Stimulated activated CD8-positive, alpha-beta memory T cell treated with anti-CD3 and anti-CD28 coated beads, Interleukin-7, amount 100 ng/mL, for 1 hour (primary cell): ENCODE measurements around the gene KIAA0232.

Experiments
- DNase-seq, 2 donors: peaks; one replicate each; pipeline ENCODE4 v3.0.0-alpha.2; 2020; ENCODE audit warnings: low read depth in 2 of 2

The KIAA0232 gene

GRCh38 chr4:6849691-6850090 lies 67.2 kb downstream of the KIAA0232 start:
- DNase-seq: no peak

- no peak for DNase-seq
Observed at GRCh38 chr4:6851431-6851830, 68.9 kb downstream of the KIAA0232 start.

- DNase-seq: no peak
Observed at GRCh38 chr4:6851962-6852361, 69.4 kb downstream of the KIAA0232 start.

- DNase-seq: no peak
Observed at GRCh38 chr4:6852582-6852981, 70.1 kb downstream of the KIAA0232 start.

- no peak for DNase-seq
Observed at GRCh38 chr4:6854098-6854744, 71.7 kb downstream of the KIAA0232 start.

- no peak for DNase-seq
Observed at GRCh38 chr4:6855692-6856297, 73.3 kb downstream of the KIAA0232 start.

- no peak for DNase-seq
Observed at GRCh38 chr4:6856391-6856790, 73.9 kb downstream of the KIAA0232 start.

- DNase-seq: no peak
Observed at GRCh38 chr4:6857009-6857882, 74.7 kb downstream of the KIAA0232 start.

- DNase-seq: no peak
Observed at GRCh38 chr4:6858997-6859396, 76.5 kb downstream of the KIAA0232 start.

GRCh38 chr4:6859543-6859942 lies 77.0 kb downstream of the KIAA0232 start:
- DNase-seq: no peak

GRCh38 chr4:6868386-6868785 lies 85.9 kb downstream of the KIAA0232 start:
- no peak for DNase-seq

- no peak for DNase-seq
Observed at GRCh38 chr4:6869944-6870343, 87.4 kb downstream of the KIAA0232 start.

GRCh38 chr4:6873291-6873690 lies 90.8 kb downstream of the KIAA0232 start:
- no peak for DNase-seq

- DNase-seq: peak; percentile 62 to 69
Observed at GRCh38 chr4:6873792-6874461, 91.4 kb downstream of the KIAA0232 start.

- DNase-seq: no peak
Observed at GRCh38 chr4:6874981-6875380, 92.5 kb downstream of the KIAA0232 start.

GRCh38 chr4:6875431-6875831 lies 92.9 kb downstream of the KIAA0232 start:
- no peak for DNase-seq

- DNase-seq: no peak
Observed at GRCh38 chr4:6876440-6876839, 93.9 kb downstream of the KIAA0232 start.

- DNase-seq: no peak
Observed at GRCh38 chr4:6877067-6877466, 94.5 kb downstream of the KIAA0232 start.

GRCh38 chr4:6878451-6879059 lies 96.0 kb downstream of the KIAA0232 start:
- DNase-seq: no peak

GRCh38 chr4:6880691-6881090 lies 98.2 kb downstream of the KIAA0232 start:
- no peak for DNase-seq

GRCh38 chr4:6881908-6882307 lies 99.4 kb downstream of the KIAA0232 start:
- no peak for DNase-seq

GRCh38 chr4:6884341-6884870 lies 101.9 kb downstream of the KIAA0232 start:
- no peak for DNase-seq
